HL-60/S4 treated with retinoic acid at 250 ng/mL for 4 days and 3 days (cell line): Measurements from ENCODE around the gene EHF.
"Not testable (repeated sequence)": the region's sequence is repeated elsewhere in the genome, so short reads cannot be mapped to it uniquely, and the experiment has no call there.

Experiments used
- in situ Hi-C: fragments of 300-500 bp; cut with MboI; formaldehyde crosslinking; loops from 2 replicates; pipeline ENCODE4 v1.7.0; 2022; ENCODE audit warnings: low sequenced_read_pairs

EHF gene

GRCh38 chr11:34658071-34659015, 37.5 kb downstream of the EHF start:
- in situ Hi-C loops = no loop called here

- in situ Hi-C loops = no loop called here
These were observed 38.3 kb downstream of the EHF start for GRCh38 chr11:34659096-34659733.

GRCh38 chr11:34665077-34665835, 44.4 kb downstream of the EHF start:
- in situ Hi-C loops = no loop called here

GRCh38 chr11:34667810-34668582, 47.1 kb downstream of the EHF start:
- in situ Hi-C loops = no loop called here

GRCh38 chr11:34668583-34669053, 47.7 kb downstream of the EHF start:
- in situ Hi-C loops = no loop called here

- in situ Hi-C loops = no loop called here
These were observed 48.6 kb downstream of the EHF start for GRCh38 chr11:34669458-34669857.

- in situ Hi-C loops = no loop called here
These were observed 50.2 kb downstream of the EHF start for GRCh38 chr11:34671117-34671516.

GRCh38 chr11:34671946-34672345, 51.1 kb downstream of the EHF start:
- in situ Hi-C loops = no loop called here

- in situ Hi-C loops = no loop called here
These were observed 53.1 kb downstream of the EHF start for GRCh38 chr11:34674038-34674437.

- in situ Hi-C loops = no loop called here
These were observed 55.3 kb downstream of the EHF start for GRCh38 chr11:34676227-34676626.

GRCh38 chr11:34679681-34680080, 58.8 kb downstream of the EHF start:
- in situ Hi-C loops = no loop called here

GRCh38 chr11:34680206-34680605, 59.3 kb downstream of the EHF start:
- in situ Hi-C loops = no loop called here

- in situ Hi-C loops = no loop called here
These were observed 60.2 kb downstream of the EHF start for GRCh38 chr11:34680918-34681586.

GRCh38 chr11:34682825-34683224, 61.9 kb downstream of the EHF start:
- in situ Hi-C loops = no loop called here

GRCh38 chr11:34683396-34683795, 62.5 kb downstream of the EHF start:
- in situ Hi-C loops = no loop called here

- in situ Hi-C loops = no loop called here
These were observed 65.0 kb downstream of the EHF start for GRCh38 chr11:34685864-34686263.

- in situ Hi-C loops = not testable (repeated sequence)
These were observed 71.4 kb downstream of the EHF start for GRCh38 chr11:34692299-34692698.

- in situ Hi-C loops = no loop called here
These were observed 76.0 kb downstream of the EHF start for GRCh38 chr11:34696862-34697261.

GRCh38 chr11:34706709-34707461, 86.0 kb downstream of the EHF start:
- in situ Hi-C loops = no loop called here
